Panc1 (cell line): ENCODE results near the gene IFNG-AS1.

Experiments used
- POLR2AphosphoS5 ChIP-seq: IDR thresholded peaks from 2 replicates; pipeline ENCODE4 v1.6.1; 2012; ENCODE audit warnings: mild to moderate bottlenecking, low read depth, low read length, moderate library complexity
- SIN3A ChIP-seq: IDR thresholded peaks from 2 replicates; pipeline ENCODE4 v1.6.1; 2012; ENCODE audit warnings: low read depth, mild to moderate bottlenecking, low read length, moderate library complexity, borderline replicate concordance; ENCODE audit not compliant: insufficient read depth
- TF ChIP-seq, protein P1 (sequence below): fragments of 450-650 bp; IDR thresholded peaks from 2 replicates; pipeline ENCODE4 v1.5.1; 2017; ENCODE audit warnings: mild to moderate bottlenecking
- TF ChIP-seq, protein P2 (sequence below), 2 experiments: IDR thresholded peaks; 2 replicates each; pipeline ENCODE4 v1.6.1; 2011 to 2012; ENCODE audit warnings: low read depth in 2 of 2, control low read depth in 1 of 2, low read length in 1 of 2, mild to moderate bottlenecking in 1 of 2, moderate library complexity in 1 of 2; ENCODE audit not compliant: insufficient read depth in 1 of 2

DNA sequence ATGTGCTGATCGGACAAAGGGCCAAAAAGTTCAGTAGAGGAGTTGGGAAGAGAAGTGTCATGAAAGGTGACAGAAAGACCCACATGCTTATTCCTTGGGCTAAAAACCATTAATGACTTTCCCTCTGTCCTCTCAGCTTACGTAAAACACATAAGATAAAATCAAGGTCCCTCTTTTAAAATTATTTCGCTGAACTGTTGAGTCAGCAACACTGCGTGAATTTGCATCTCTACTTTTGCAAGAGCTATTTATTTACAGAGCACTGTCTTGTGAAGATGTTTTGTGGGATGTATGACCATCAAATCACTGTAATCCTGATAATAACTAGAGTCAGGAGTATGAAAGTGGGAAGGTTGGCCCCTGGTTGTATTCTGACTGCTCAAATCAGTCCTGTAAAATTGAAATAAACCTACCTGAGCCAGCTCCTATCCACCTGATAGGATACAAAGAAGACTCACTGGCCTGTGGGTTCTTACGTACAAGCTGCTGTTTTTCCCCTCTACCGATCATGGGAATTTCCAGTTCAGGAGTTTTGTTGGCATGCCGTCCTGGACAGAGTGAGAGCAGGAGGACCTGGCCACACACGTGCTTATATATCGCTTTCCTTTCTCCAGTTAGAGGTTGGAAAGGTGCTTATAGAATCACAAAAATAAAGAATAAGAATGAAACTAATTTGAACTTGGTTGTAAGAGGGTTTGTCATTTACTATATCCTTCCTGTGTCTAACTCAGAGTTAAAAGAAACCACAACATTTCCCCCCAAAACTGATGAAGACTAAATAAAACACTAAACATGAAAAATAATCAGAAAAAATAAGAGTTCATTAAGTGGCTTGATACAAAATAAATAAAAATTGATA is 42.9 kb downstream of the IFNG-AS1 start:
- TF ChIP-seq, protein P1, sequence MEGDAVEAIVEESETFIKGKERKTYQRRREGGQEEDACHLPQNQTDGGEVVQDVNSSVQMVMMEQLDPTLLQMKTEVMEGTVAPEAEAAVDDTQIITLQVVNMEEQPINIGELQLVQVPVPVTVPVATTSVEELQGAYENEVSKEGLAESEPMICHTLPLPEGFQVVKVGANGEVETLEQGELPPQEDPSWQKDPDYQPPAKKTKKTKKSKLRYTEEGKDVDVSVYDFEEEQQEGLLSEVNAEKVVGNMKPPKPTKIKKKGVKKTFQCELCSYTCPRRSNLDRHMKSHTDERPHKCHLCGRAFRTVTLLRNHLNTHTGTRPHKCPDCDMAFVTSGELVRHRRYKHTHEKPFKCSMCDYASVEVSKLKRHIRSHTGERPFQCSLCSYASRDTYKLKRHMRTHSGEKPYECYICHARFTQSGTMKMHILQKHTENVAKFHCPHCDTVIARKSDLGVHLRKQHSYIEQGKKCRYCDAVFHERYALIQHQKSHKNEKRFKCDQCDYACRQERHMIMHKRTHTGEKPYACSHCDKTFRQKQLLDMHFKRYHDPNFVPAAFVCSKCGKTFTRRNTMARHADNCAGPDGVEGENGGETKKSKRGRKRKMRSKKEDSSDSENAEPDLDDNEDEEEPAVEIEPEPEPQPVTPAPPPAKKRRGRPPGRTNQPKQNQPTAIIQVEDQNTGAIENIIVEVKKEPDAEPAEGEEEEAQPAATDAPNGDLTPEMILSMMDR = no peak
- TF ChIP-seq POLR2AphosphoS5 (no peak), SIN3A (no peak)
- TF ChIP-seq, protein P2, sequence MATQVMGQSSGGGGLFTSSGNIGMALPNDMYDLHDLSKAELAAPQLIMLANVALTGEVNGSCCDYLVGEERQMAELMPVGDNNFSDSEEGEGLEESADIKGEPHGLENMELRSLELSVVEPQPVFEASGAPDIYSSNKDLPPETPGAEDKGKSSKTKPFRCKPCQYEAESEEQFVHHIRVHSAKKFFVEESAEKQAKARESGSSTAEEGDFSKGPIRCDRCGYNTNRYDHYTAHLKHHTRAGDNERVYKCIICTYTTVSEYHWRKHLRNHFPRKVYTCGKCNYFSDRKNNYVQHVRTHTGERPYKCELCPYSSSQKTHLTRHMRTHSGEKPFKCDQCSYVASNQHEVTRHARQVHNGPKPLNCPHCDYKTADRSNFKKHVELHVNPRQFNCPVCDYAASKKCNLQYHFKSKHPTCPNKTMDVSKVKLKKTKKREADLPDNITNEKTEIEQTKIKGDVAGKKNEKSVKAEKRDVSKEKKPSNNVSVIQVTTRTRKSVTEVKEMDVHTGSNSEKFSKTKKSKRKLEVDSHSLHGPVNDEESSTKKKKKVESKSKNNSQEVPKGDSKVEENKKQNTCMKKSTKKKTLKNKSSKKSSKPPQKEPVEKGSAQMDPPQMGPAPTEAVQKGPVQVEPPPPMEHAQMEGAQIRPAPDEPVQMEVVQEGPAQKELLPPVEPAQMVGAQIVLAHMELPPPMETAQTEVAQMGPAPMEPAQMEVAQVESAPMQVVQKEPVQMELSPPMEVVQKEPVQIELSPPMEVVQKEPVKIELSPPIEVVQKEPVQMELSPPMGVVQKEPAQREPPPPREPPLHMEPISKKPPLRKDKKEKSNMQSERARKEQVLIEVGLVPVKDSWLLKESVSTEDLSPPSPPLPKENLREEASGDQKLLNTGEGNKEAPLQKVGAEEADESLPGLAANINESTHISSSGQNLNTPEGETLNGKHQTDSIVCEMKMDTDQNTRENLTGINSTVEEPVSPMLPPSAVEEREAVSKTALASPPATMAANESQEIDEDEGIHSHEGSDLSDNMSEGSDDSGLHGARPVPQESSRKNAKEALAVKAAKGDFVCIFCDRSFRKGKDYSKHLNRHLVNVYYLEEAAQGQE (IDR thresholded peaks at IDR 0.05; ENCODE audit: insufficient read depth in 1 of 2, low read depth in 2 of 2, low read length in 1 of 2) = no peak
